Brain microvascular endothelial cell (primary cell): ENCODE results near the gene PITPNC1.

ENCODE experiments used
- DNase-seq: peaks from one replicate; pipeline ENCODE4 v3.0.0-alpha.2; 2020
- H3K27ac ChIP-seq: fragments of 250-450 bp; sonication (Bioruptor Pico); 2 replicates; pipeline ENCODE4 v1.5.1; 2020; ENCODE audit warnings: mild to moderate bottlenecking, moderate library complexity
- H3K27me3 ChIP-seq: fragments of 250-450 bp; sonication (Bioruptor Pico); replicated peaks from 2 replicates; pipeline ENCODE4 v1.5.1; 2020; ENCODE audit warnings: mild to moderate bottlenecking
- H3K36me3 ChIP-seq: fragments of 250-450 bp; sonication (Bioruptor Pico); replicated peaks from 2 replicates; pipeline ENCODE4 v1.5.1; 2020; ENCODE audit warnings: mild to moderate bottlenecking
- H3K4me3 ChIP-seq: 2 replicates; pipeline ENCODE4 v1.5.1; 2011; ENCODE audit warnings: low read depth, mild to moderate bottlenecking, control low read depth, low read length, moderate library complexity
- in situ Hi-C: cut with HindIII; loops from 2 replicates; pipeline ENCODE4 v1.10.0; 2017; ENCODE audit warnings: low sequenced_read_pairs, low pct_ligation_motif_present
- TF ChIP-seq, protein P1 (sequence below): IDR thresholded peaks from 2 replicates; pipeline ENCODE4 v1.5.1; 2011; ENCODE audit warnings: low read depth, mild to moderate bottlenecking, moderate library complexity, low read length, control low read depth, inconsistent platforms; ENCODE audit errors: missing control alignments

Gene PITPNC1

GRCh38 chr17:67563692-67564228 is 186.7 kb downstream of the PITPNC1 start:
- Histone ChIP-seq H3K27ac (no peak overlapping the region), H3K4me3 (no peak overlapping the region), H3K36me3 (no peaks in the 10 kb centered on the region), H3K27me3 (no peaks in the 10 kb centered on the region)
- DNase-seq, result no peak
- TF ChIP-seq, protein P1, sequence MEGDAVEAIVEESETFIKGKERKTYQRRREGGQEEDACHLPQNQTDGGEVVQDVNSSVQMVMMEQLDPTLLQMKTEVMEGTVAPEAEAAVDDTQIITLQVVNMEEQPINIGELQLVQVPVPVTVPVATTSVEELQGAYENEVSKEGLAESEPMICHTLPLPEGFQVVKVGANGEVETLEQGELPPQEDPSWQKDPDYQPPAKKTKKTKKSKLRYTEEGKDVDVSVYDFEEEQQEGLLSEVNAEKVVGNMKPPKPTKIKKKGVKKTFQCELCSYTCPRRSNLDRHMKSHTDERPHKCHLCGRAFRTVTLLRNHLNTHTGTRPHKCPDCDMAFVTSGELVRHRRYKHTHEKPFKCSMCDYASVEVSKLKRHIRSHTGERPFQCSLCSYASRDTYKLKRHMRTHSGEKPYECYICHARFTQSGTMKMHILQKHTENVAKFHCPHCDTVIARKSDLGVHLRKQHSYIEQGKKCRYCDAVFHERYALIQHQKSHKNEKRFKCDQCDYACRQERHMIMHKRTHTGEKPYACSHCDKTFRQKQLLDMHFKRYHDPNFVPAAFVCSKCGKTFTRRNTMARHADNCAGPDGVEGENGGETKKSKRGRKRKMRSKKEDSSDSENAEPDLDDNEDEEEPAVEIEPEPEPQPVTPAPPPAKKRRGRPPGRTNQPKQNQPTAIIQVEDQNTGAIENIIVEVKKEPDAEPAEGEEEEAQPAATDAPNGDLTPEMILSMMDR, result no peak
- in situ Hi-C loops, result no loop called here

DNA sequence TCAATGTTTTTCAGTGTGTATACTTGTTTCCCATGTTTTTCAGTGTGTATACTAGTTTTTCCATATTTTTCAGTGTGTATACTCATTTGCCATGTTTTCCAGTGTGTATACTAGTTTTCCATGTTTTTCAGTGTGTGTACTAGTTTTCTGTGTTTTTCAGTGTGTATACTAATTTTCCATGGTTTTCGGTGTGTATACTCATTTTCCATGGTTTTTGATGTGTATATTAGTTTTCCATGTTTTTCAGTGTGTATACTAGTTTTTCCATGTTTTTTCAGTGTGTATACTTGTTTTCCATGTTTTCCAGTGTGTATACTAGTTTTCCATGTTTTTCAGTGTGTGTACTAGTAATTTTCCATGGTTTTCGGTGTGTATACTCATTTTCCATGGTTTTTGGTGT is 188.0 kb downstream of the PITPNC1 start:
- in situ Hi-C loops, result no loop called here
- TF ChIP-seq, protein P1, result no peak

GRCh38 chr17:67566656-67567055 is 189.6 kb downstream of the PITPNC1 start:
- Histone ChIP-seq H3K27ac (no peak overlapping the region), H3K27me3 (no peaks in the 10 kb centered on the region), H3K4me3 (no peak overlapping the region), H3K36me3 (no peaks in the 10 kb centered on the region)
- DNase-seq, result no peak
- in situ Hi-C loops, result no loop called here
- TF ChIP-seq, protein P1, result no peak

More for the DNA sequence above, 188.0 kb downstream of the PITPNC1 start:
- H3K27ac ChIP-seq, result no peak overlapping the region
- no peak for DNase-seq
- no peaks in the 10 kb centered on the region for H3K27me3 ChIP-seq
- no peaks in the 10 kb centered on the region for H3K36me3 ChIP-seq
- H3K4me3 ChIP-seq, result no peak overlapping the region

DNA sequence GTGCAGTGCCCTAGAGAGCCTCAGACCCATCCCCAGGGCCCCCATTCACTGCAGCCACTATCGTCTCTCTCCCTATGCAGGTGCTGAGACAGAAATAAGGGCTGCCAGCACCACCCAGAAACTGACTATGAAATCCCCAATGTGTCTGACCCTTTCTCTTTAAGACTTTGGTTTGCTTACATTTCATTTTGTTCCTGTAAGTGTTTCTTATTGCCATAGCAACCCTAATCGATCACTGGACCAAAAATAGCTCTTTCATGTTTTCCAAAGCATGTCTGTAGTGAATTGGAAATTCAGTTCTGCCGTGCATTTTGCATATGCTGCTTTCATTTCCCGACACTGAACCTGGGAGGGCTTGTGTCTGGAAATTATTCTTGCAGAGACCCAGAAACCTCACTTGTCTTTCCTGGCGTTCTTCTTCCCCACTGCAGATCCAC is 192.0 kb downstream of the PITPNC1 start:
- no peak overlapping the region for H3K27ac ChIP-seq
- no peaks in the 10 kb centered on the region for H3K36me3 ChIP-seq
- in situ Hi-C loops, result no loop called here
- H3K27me3 ChIP-seq, result no peaks in the 10 kb centered on the region
- TF ChIP-seq, protein P1, result no peak
- no peak for DNase-seq
- no peak overlapping the region for H3K4me3 ChIP-seq

GRCh38 chr17:67569873-67570272 is 192.8 kb downstream of the PITPNC1 start:
- in situ Hi-C loops, result no loop called here
- TF ChIP-seq, protein P1, result no peak
- Histone ChIP-seq H3K27ac (no peak overlapping the region), H3K4me3 (no peak overlapping the region), H3K36me3 (no peaks in the 10 kb centered on the region), H3K27me3 (no peaks in the 10 kb centered on the region)
- DNase-seq, result no peak

DNA sequence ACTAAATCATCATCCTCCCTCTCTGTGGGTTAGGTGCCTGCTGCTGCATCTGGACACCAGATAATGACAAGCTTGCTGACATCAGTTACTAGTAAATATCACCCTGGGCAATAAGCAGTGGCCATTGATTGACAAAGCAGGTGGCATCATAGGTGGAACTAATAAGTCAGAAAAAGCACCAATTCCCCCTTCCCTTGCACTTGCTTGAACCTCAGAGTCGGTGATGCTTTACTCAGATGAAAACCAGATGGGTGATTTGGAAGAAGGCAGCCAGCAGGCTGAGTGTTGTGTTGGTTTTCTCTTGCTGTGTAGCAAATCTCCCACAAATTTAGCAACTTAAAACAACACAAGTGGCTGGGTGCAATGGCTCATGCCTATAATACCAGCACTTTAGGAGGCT is 193.7 kb downstream of the PITPNC1 start:
- DNase-seq, result no peak
- in situ Hi-C loops, result no loop called here
- no peaks in the 10 kb centered on the region for H3K27me3 ChIP-seq
- H3K4me3 ChIP-seq, result no peak overlapping the region
- TF ChIP-seq, protein P1, result no peak
- H3K27ac ChIP-seq, result no peak overlapping the region
- H3K36me3 ChIP-seq, result no peaks in the 10 kb centered on the region
